Cardiac fibroblast (primary cell): ENCODE results near the gene ERGIC1.
"Not testable (repeated sequence)": the region's sequence is repeated elsewhere in the genome, so short reads cannot be mapped to it uniquely, and the experiment has no call there.

ENCODE experiments used
- DNase-seq, 2 donors: peaks; one replicate each; pipeline versions ENCODE4 v3.0.0 to v3.0.0-alpha.2; 2010; ENCODE audit warnings: low read depth in 2 of 2
- H3K4me3 ChIP-seq, 2 donors: replicated peaks in 1 of 2; 1 replicate in 1 of 2; 2 replicates in 1 of 2; pipeline ENCODE4 v1.5.1; 2011; ENCODE audit warnings: low read depth in 2 of 2, low read length in 2 of 2, mild to moderate bottlenecking in 2 of 2, moderate library complexity in 1 of 2
- CTCF ChIP-seq: IDR thresholded peaks from one replicate; pipeline ENCODE4 v1.5.1; 2011; ENCODE audit warnings: low read depth, mild to moderate bottlenecking, low read length, inconsistent platforms

Gene ERGIC1

GRCh38 chr5:172833686-172834414, at the start of gene ERGIC1:
Gene ERGIC1, plus strand, starts transcription at chr5:172834251. Its CDS starts 163 bp downstream, at chr5:172834414.
- no peak for TF ChIP-seq CTCF
- peak within 1 kb of the TSS; percentile 83 to 96 for H3K4me3 ChIP-seq
- DNase-seq: peak; percentile 79 to 92

GRCh38 chr5:172785429-172786088, 48.5 kb upstream of the ERGIC1 start:
- H3K4me3 ChIP-seq: no peak overlapping the region
- TF ChIP-seq CTCF: no peak
- no peak for DNase-seq

GRCh38 chr5:172786736-172787462, 47.2 kb upstream of the ERGIC1 start:
- DNase-seq: no peak
- H3K4me3 ChIP-seq: no peak overlapping the region
- no peak for TF ChIP-seq CTCF

GRCh38 chr5:172787538-172787937, 46.5 kb upstream of the ERGIC1 start:
- not testable (repeated sequence) for DNase-seq, H3K4me3 ChIP-seq

GRCh38 chr5:172788771-172789686, 45.0 kb upstream of the ERGIC1 start:
- DNase-seq: peak in 1 of 2 donors; percentile 46
- no peak for TF ChIP-seq CTCF
- no peak overlapping the region for H3K4me3 ChIP-seq

- H3K4me3 ChIP-seq: no peak overlapping the region
- DNase-seq: peak in 1 of 2 donors; percentile 74
- no peak for TF ChIP-seq CTCF
These were observed 44.2 kb upstream of the ERGIC1 start for GRCh38 chr5:172789687-172790495.
